ENCODE measurements around the gene KIAA1614.

The KIAA1614 gene

DNA sequence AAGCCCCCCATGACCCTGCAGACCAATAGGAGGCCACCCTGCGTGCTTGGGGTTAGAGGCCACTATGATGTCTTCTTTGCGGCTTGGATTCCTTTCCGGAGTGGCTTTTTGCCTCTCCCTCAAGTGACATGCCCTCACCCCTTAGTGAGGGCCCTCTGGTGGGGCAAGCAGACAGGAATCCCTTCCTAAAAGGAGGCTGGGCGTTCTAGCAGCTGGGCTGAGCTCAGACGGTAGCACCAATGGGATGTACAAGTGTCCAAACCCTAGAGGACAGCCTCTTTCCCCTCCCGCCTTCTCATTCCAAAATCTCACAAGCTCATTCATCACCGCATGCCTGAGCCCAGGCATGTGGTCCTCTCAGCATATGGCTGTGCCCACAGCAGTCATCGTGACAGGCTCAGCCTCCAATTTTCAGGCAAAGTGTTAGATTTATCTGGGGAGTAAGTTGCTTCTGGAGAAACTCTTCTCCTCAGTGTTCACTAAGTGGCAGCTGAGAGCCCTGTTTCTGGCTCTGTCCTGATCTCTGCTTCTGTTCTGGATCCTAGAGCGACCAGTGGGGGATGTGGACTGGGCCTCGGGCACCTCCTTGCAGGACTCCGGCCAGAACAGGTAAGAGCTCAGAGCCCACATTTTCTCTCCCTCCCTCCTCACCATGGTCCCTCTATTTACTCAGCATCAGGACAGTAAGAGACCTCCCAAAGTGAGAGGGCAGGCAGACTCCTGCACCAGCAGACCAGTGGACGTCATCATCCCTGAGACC lies 4.8 kb downstream of the KIAA1614 start:
- H3K4me1 ChIP-seq (ENCODE audit: control insufficient read depth, insufficient read depth, low read length) = peaks cover 23% of the 10 kb centered on the region
- H3K27ac ChIP-seq (ENCODE audit: insufficient read depth, low read depth, low read length, poor library complexity, severe bottlenecking) = no peak overlapping the region
- no peak overlapping the region for H3K4me3 ChIP-seq (ENCODE audit: insufficient read depth, low read depth, low read length)
- no peaks in the 10 kb centered on the region for H3K36me3 ChIP-seq (ENCODE audit: control insufficient read depth, insufficient read depth, low read length)
- H3K27me3 ChIP-seq (ENCODE audit: control insufficient read depth, insufficient read depth, low read length, poor library complexity, severe bottlenecking) = peaks cover 19% of the 10 kb centered on the region
- WGBS, 2 experiments = 75 to 78% methylated on average over 12 of the region's 12 CpGs
- H3K9me3 ChIP-seq (ENCODE audit: control insufficient read depth, low read length) = no peaks in the 10 kb centered on the region

DNA sequence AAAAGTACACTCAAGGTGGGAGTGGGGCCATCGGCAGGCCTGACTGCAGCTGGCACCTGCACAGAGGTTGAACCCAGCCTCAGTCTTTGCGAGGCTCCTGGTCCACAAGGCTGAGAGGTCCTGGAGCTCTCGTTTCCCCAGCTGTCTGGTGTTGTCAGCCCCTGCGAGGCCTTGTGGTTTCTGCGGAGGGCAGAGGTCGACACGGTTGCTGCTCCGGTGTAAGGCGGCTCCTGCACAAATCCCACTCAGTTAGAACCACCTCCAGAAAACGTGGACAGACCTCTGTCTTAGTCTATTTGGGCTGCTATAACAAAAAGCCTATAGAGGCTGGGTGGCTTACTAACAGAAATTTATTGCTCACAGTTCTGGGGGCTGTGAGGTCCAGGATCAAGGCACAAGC lies 5.8 kb downstream of the KIAA1614 start:
- no peak overlapping the region for H3K27ac ChIP-seq (ENCODE audit: insufficient read depth, low read depth, low read length, poor library complexity, severe bottlenecking)
- 91 to 92% methylated on average over 10 of the region's 10 CpGs for WGBS, 2 experiments
- no peaks in the 10 kb centered on the region for H3K36me3 ChIP-seq (ENCODE audit: control insufficient read depth, insufficient read depth, low read length)
- H3K4me1 ChIP-seq (ENCODE audit: control insufficient read depth, insufficient read depth, low read length) = peaks cover 32% of the 10 kb centered on the region
- H3K27me3 ChIP-seq (ENCODE audit: control insufficient read depth, insufficient read depth, low read length, poor library complexity, severe bottlenecking) = peaks cover 9% of the 10 kb centered on the region
- no peaks in the 10 kb centered on the region for H3K9me3 ChIP-seq (ENCODE audit: control insufficient read depth, low read length)
- H3K4me3 ChIP-seq (ENCODE audit: insufficient read depth, low read depth, low read length) = no peak overlapping the region

DNA sequence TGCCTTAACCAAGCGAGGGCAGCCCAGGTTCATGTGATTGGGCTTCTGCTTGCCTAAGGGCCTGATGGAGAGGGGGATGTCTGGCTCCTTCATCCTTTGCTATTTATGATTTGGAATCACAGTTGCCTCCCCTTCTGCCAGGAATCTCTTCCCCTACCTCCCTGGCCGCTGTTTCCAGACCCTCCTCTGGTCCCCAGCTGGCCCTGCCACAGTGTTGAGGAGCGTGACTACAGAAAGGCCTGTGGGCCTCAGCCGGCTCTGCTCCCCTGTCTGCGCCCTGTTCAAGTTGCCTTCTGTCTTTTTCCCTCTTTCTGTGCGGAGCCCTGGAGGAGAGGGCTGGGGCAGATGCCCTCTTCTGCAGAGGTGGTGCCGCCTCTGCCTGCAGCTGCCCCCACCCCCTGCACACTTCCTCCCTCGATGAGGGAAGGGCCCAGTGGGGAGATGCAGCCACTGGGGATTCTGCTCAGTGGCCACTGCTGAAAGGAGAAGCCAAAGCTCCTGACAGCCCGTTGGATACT lies 6.5 kb downstream of the KIAA1614 start:
- Histone ChIP-seq H3K4me3 (ENCODE audit: insufficient read depth, low read depth, low read length) (no peak overlapping the region), H3K27ac (ENCODE audit: insufficient read depth, low read depth, low read length, poor library complexity, severe bottlenecking) (no peak overlapping the region), H3K27me3 (ENCODE audit: control insufficient read depth, insufficient read depth, low read length, poor library complexity, severe bottlenecking) (peaks cover 2% of the 10 kb centered on the region), H3K4me1 (ENCODE audit: control insufficient read depth, insufficient read depth, low read length) (peaks cover 39% of the 10 kb centered on the region), H3K9me3 (ENCODE audit: control insufficient read depth, low read length) (no peaks in the 10 kb centered on the region), H3K36me3 (ENCODE audit: control insufficient read depth, insufficient read depth, low read length) (no peaks in the 10 kb centered on the region)
- WGBS, 2 experiments = 85 to 90% methylated on average over 9 of the region's 9 CpGs

DNA sequence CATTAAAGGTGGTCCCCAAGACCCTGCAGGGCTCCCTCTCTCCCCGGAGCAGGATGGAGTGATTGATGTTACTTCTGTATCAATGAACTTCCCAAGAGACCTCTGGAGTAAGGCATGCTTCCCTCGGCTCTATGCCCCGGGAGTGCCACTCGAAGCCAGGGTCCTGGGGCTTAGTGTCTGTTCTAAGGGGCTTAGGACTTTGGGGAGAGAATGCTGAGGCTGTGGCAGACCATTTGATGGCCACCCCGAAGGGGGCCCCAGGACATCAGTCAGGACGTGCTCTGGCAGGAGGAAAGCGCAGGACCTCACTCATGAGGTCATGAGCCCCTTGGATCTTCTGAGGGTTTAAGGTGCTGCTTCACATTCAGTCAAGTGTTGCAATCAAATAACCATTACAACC lies 7.5 kb downstream of the KIAA1614 start:
- H3K9me3 ChIP-seq (ENCODE audit: control insufficient read depth, low read length) = no peaks in the 10 kb centered on the region
- H3K27ac ChIP-seq (ENCODE audit: insufficient read depth, low read depth, low read length, poor library complexity, severe bottlenecking) = no peak overlapping the region
- 92 to 94% methylated on average over 7 of the region's 7 CpGs for WGBS, 2 experiments
- H3K27me3 ChIP-seq (ENCODE audit: control insufficient read depth, insufficient read depth, low read length, poor library complexity, severe bottlenecking) = no peaks in the 10 kb centered on the region
- peaks cover 49% of the 10 kb centered on the region for H3K4me1 ChIP-seq (ENCODE audit: control insufficient read depth, insufficient read depth, low read length)
- H3K4me3 ChIP-seq (ENCODE audit: insufficient read depth, low read depth, low read length) = no peak overlapping the region
- H3K36me3 ChIP-seq (ENCODE audit: control insufficient read depth, insufficient read depth, low read length) = no peaks in the 10 kb centered on the region

DNA sequence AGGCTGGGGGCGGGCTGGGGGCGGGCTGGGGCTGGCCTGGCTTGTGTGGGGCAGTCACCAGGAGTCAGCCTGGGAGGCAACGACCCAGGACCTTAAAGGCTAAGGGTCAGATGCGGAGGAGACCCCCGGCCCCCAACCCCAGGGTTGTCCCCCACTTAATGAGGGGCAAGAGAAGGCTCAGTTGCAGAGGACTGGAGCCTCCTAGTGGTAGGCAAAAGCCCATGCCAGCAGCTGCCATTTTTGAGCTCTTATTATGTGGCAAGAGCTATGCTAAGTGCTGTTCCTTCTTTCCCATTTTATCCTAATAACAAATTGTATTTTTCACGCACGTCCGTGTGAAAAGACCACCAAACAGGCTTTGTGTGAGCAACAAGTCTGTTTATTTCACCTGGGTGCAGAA lies 8.0 kb downstream of the KIAA1614 start:
- 85 to 89% methylated on average over 8 of the region's 8 CpGs for WGBS, 2 experiments
- H3K4me3 ChIP-seq (ENCODE audit: insufficient read depth, low read depth, low read length) = no peak overlapping the region
- H3K27me3 ChIP-seq (ENCODE audit: control insufficient read depth, insufficient read depth, low read length, poor library complexity, severe bottlenecking) = no peaks in the 10 kb centered on the region
- H3K27ac ChIP-seq (ENCODE audit: insufficient read depth, low read depth, low read length, poor library complexity, severe bottlenecking) = no peak overlapping the region
- H3K9me3 ChIP-seq (ENCODE audit: control insufficient read depth, low read length) = no peaks in the 10 kb centered on the region
- peaks cover 54% of the 10 kb centered on the region for H3K4me1 ChIP-seq (ENCODE audit: control insufficient read depth, insufficient read depth, low read length)
- no peaks in the 10 kb centered on the region for H3K36me3 ChIP-seq (ENCODE audit: control insufficient read depth, insufficient read depth, low read length)

DNA sequence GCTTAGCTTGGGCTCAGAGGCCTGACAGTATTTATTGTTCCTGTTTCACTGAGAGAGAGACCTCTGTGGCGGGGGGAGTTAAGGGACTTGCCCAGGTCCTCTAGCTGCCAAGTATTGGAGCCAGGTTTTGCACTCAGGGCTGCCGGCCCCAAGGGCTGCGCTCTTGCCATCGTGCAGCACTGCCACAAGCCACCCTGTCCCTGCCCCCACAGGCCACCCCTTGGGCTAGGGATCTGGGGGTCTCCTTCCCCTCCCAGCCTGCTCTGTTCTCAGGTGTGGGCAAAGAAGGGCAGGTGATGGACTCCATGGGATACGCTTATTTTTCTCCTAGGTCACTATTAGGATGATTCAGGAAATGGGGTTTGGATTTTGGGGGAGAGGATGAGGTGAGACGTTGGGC lies 8.7 kb downstream of the KIAA1614 start:
- H3K4me1 ChIP-seq (ENCODE audit: control insufficient read depth, insufficient read depth, low read length) = peaks cover 61% of the 10 kb centered on the region
- no peaks in the 10 kb centered on the region for H3K36me3 ChIP-seq (ENCODE audit: control insufficient read depth, insufficient read depth, low read length)
- no peaks in the 10 kb centered on the region for H3K27me3 ChIP-seq (ENCODE audit: control insufficient read depth, insufficient read depth, low read length, poor library complexity, severe bottlenecking)
- H3K4me3 ChIP-seq (ENCODE audit: insufficient read depth, low read depth, low read length) = no peak overlapping the region
- no peak overlapping the region for H3K27ac ChIP-seq (ENCODE audit: insufficient read depth, low read depth, low read length, poor library complexity, severe bottlenecking)
- WGBS, 2 experiments = 94 to 96% methylated on average over 6 of the region's 6 CpGs
- no peaks in the 10 kb centered on the region for H3K9me3 ChIP-seq (ENCODE audit: control insufficient read depth, low read length)

DNA sequence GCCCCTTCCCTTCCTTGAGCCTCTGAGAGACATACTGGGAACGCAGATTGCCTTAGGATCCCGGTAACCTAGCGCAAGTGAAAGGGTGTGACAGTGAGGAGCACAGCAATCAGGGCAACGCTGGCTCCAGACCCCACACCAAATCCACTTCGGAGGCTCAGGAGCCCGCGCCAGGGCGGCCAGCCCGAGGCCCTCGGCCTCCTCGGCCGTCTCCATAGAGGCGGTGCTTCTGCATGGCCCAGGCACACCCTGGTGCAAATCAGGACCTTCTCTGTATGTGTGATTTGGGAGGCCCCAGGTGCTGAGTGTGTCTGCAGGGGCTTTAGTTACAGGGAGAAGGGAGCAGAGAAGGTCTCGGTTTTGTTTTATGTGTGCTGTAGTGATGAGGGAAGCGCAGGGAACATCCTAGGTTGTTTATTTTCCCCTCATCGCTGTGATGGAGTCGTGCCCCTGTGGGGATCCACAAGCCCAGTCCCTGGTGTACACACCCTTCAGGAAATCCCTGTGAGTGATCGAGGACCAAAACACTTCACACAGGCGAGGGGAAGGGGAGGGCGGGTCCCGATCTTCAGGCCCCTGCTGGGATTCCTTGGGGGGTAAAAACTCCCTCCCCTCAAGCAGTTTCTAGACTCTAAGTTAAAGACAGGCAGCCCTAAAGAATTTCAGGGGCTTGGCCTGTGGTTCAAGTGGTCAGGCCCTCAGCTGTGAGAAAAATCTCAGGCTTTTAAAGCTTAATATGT lies 9.4 kb downstream of the KIAA1614 start:
- WGBS, 2 experiments = 70 to 73% methylated on average over 21 of the region's 21 CpGs
- Histone ChIP-seq H3K27ac (ENCODE audit: insufficient read depth, low read depth, low read length, poor library complexity, severe bottlenecking) (no peak overlapping the region), H3K9me3 (ENCODE audit: control insufficient read depth, low read length) (no peaks in the 10 kb centered on the region), H3K36me3 (ENCODE audit: control insufficient read depth, insufficient read depth, low read length) (no peaks in the 10 kb centered on the region), H3K4me3 (ENCODE audit: insufficient read depth, low read depth, low read length) (no peak overlapping the region), H3K27me3 (ENCODE audit: control insufficient read depth, insufficient read depth, low read length, poor library complexity, severe bottlenecking) (no peaks in the 10 kb centered on the region), H3K4me1 (ENCODE audit: control insufficient read depth, insufficient read depth, low read length) (peaks cover 67% of the 10 kb centered on the region)

DNA sequence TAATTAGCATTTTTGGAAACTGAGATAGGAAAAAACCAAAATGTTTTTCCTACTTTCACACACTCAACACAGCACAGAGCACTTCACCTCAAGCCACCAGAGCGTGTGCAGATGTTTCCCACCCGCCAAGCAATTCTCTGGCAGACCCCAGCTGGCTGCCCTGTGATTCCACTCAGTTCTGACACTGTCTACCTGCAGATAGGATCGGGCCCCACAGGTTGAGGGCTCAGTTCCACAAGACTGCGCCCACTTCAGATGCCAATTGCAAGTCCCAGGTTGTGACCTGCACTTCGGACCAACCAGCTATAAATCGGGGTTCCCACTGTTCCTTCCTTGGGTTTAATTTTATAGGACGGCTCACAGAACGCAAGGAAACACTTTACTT lies 9.9 kb downstream of the KIAA1614 start:
- Histone ChIP-seq H3K36me3 (ENCODE audit: control insufficient read depth, insufficient read depth, low read length) (no peaks in the 10 kb centered on the region), H3K9me3 (ENCODE audit: control insufficient read depth, low read length) (no peaks in the 10 kb centered on the region), H3K27ac (ENCODE audit: insufficient read depth, low read depth, low read length, poor library complexity, severe bottlenecking) (peak overlapping the region; percentile 47), H3K4me3 (ENCODE audit: insufficient read depth, low read depth, low read length) (no peak overlapping the region), H3K4me1 (ENCODE audit: control insufficient read depth, insufficient read depth, low read length) (peaks cover 73% of the 10 kb centered on the region), H3K27me3 (ENCODE audit: control insufficient read depth, insufficient read depth, low read length, poor library complexity, severe bottlenecking) (no peaks in the 10 kb centered on the region)
- 69 to 74% methylated on average over 8 of the region's 8 CpGs for WGBS, 2 experiments

DNA sequence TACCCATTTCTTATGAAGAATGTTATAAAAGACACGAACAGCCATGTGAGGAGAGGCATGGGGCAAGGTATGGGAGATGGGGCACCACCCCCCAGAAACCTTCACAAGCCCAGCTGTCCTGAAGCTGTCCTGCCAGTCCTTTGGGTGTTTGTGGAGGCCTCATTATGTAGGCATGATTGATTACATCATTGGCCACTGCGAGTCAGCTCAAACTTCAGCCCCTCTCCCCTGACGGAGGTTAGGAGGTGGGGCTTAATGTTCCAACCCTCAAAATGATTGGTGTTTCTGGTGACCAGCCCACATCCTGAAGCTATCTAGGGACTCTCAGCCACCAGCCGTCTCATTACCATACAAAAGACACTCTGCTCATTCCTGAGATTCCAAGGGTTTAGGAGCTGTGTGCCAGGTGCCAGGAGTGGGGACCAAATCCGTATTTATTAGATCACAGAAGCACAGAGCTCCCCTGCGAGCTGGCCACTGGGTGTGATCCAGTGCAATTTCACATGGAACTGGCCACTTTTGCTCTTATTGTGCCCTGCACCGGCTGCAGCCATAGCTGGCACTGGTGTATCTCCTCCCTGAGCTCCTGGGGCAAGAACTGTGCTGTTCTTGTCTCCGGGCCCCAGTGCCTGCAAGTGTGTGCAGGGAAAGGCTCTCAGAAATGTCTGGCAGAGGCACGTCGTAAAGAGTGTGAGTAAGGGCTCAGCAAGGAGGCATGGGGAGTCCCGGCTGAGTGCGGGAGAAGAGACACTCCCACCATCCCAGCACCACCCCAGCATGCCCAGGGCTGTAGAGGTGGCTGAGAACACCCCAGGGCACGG lies 10.5 kb downstream of the KIAA1614 start:
- Histone ChIP-seq H3K27me3 (ENCODE audit: control insufficient read depth, insufficient read depth, low read length, poor library complexity, severe bottlenecking) (no peaks in the 10 kb centered on the region), H3K9me3 (ENCODE audit: control insufficient read depth, low read length) (no peaks in the 10 kb centered on the region), H3K36me3 (ENCODE audit: control insufficient read depth, insufficient read depth, low read length) (no peaks in the 10 kb centered on the region), H3K4me3 (ENCODE audit: insufficient read depth, low read depth, low read length) (peak overlapping the region; percentile 1), H3K27ac (ENCODE audit: insufficient read depth, low read depth, low read length, poor library complexity, severe bottlenecking) (peak overlapping the region; percentile 97), H3K4me1 (ENCODE audit: control insufficient read depth, insufficient read depth, low read length) (peaks cover 79% of the 10 kb centered on the region)
- 18 to 20% methylated on average over 13 of the region's 13 CpGs for WGBS, 2 experiments

DNA sequence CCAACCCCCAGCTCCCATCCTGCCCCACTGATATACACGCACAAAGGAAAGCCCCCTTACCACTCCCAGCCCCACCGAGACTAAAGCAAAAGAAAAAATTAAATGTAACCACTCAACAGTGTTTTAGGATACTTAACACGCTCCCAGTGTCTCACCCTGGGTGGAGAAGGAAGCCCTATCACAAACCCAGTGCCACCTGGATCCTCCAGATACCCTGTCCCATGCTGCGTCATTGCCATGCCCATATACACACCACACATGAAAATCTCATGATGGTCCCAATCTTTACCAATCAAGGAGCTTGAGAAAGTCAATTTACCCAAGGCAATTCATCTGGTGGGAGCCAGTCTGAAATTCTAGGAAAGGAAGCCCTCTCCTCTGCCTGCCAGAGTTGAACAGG lies 11.2 kb downstream of the KIAA1614 start:
- no peak overlapping the region for H3K4me3 ChIP-seq (ENCODE audit: insufficient read depth, low read depth, low read length)
- H3K9me3 ChIP-seq (ENCODE audit: control insufficient read depth, low read length) = no peaks in the 10 kb centered on the region
- no peaks in the 10 kb centered on the region for H3K36me3 ChIP-seq (ENCODE audit: control insufficient read depth, insufficient read depth, low read length)
- H3K4me1 ChIP-seq (ENCODE audit: control insufficient read depth, insufficient read depth, low read length) = peaks cover 81% of the 10 kb centered on the region
- WGBS, 2 experiments = 60 to 68% methylated on average over 4 of the region's 4 CpGs
- no peaks in the 10 kb centered on the region for H3K27me3 ChIP-seq (ENCODE audit: control insufficient read depth, insufficient read depth, low read length, poor library complexity, severe bottlenecking)
- H3K27ac ChIP-seq (ENCODE audit: insufficient read depth, low read depth, low read length, poor library complexity, severe bottlenecking) = peak overlapping the region; percentile 97

Data from ectodermal cell (in vitro differentiated cells).